CD4-positive, alpha-beta T cell (primary cell): ENCODE measurements around the gene SLC17A4. TPM values are rescaled to one million over a fixed set of nuclear protein-coding genes. Genes with fewer than 3 reads are reported as not detected.

Experiments
- ATAC-seq: fragments of 200-7000 bp; cut with Tn5 transposase; one replicate; pipeline ENCODE4 v1.10.0; 2022; ENCODE audit warnings: mild to moderate bottlenecking; ENCODE audit not compliant: poor library complexity
- CTCF ChIA-PET: fragments of 350-600 bp; sonication (Branson Sonifier 250); formaldehyde crosslinking; loops from one replicate; lab custom pipeline; 2021; ENCODE audit warnings: antibody characterized with exemption, inconsistent platforms; lab: Charles Lee
- POLR2A ChIA-PET: fragments of 350-600 bp; sonication (Branson Sonifier 250); formaldehyde crosslinking; loops from one replicate; lab custom pipeline; 2021; ENCODE audit warnings: antibody characterized with exemption, inconsistent platforms; lab: Charles Lee
- DNase-seq, 14 experiments: peaks; one replicate each; pipeline ENCODE4 v3.0.0-alpha.2; 2013 to 2020; ENCODE audit warnings: mixed read lengths in 2 of 14
- H3K27ac ChIP-seq, 2 donors: one replicate each; pipeline versions ENCODE4 v1.5.1 to v1.7.0; 2013; ENCODE audit warnings: low read length in 2 of 2, low read depth in 1 of 2, mild to moderate bottlenecking in 1 of 2
- H3K27me3 ChIP-seq, 2 experiments: 1 replicate in 1 of 2; 2 replicates in 1 of 2; pipeline versions ENCODE4 v1.6.1 to v1.7.0; 2013; ENCODE audit warnings: low read length in 2 of 2, control low read depth in 1 of 2, mild to moderate bottlenecking in 1 of 2, moderate library complexity in 1 of 2; ENCODE audit not compliant: insufficient read depth in 2 of 2, control insufficient read depth in 1 of 2
- H3K36me3 ChIP-seq: one replicate; pipeline ENCODE4 v1.6.1; 2013; ENCODE audit warnings: low read length, control low read depth; ENCODE audit not compliant: insufficient read depth
- H3K4me1 ChIP-seq: one replicate; pipeline ENCODE4 v1.6.1; 2013; ENCODE audit warnings: low read length, control low read depth; ENCODE audit not compliant: insufficient read depth
- H3K4me3 ChIP-seq: one replicate; pipeline ENCODE4 v1.5.1; 2013; ENCODE audit warnings: mild to moderate bottlenecking, low read length, moderate library complexity
- H3K9me3 ChIP-seq, 2 experiments: 1 replicate in 1 of 2; 2 replicates in 1 of 2; pipeline versions ENCODE4 v1.6.1 to v1.7.0; 2013; ENCODE audit warnings: low read length in 2 of 2, mild to moderate bottlenecking in 2 of 2, control low read depth in 1 of 2, moderate library complexity in 1 of 2; ENCODE audit not compliant: control insufficient read depth in 1 of 2, insufficient read depth in 1 of 2
- H3K27ac Mint-ChIP-seq: one replicate; pipeline ENCODE4 v1.8.0; 2020; ENCODE audit warnings: mixed read lengths
- H3K27me3 Mint-ChIP-seq: one replicate; pipeline ENCODE4 v1.8.0; 2021; ENCODE audit warnings: mixed read lengths
- H3K36me3 Mint-ChIP-seq: one replicate; pipeline ENCODE4 v1.8.0; 2021; ENCODE audit warnings: low read depth, mixed read lengths
- H3K4me1 Mint-ChIP-seq: one replicate; pipeline ENCODE4 v1.8.0; 2021; ENCODE audit warnings: low read depth, mixed read lengths
- H3K4me3 Mint-ChIP-seq: one replicate; pipeline ENCODE4 v1.8.0; 2020; ENCODE audit warnings: mild to moderate bottlenecking, mixed read lengths
- H3K9me3 Mint-ChIP-seq: one replicate; pipeline ENCODE4 v1.8.0; 2020; ENCODE audit warnings: mixed read lengths
- CTCF ChIP-seq: fragments of 200-600 bp; IDR thresholded peaks from one replicate; pipeline ENCODE4 v1.8.0; 2022; ENCODE audit warnings: antibody characterized with exemption, mild to moderate bottlenecking
- intact Hi-C, 2 experiments: fragments of 100-400 bp; cut with DNase I in 1 of 2; cut with micrococcal nuclease in 1 of 2; formaldehyde crosslinking; loops; one replicate each; pipeline versions ENCODE4 v1.15.1 to v1.9.0; 2023 to 2025; cut with DNase I, micrococcal nuclease
- total RNA-seq, 174 experiments: library from RNA in 2 of 174; stranded (reverse) in 2 of 174; gene quantifications; one replicate each; pipeline ENCODE4 v1.2.3 and lab custom pipeline; 2021 to 2026

SLC17A4 gene
- total RNA-seq, 2 experiments from 2014 or later = not detected

GRCh38 chr6:25727028-25727427 lies 27.5 kb upstream of the SLC17A4 start:
- Mint-ChIP-seq H3K4me3 (no peak overlapping the region), H3K4me1 (no peaks in the 10 kb centered on the region), H3K9me3 (no peaks in the 10 kb centered on the region), H3K36me3 (no peaks in the 10 kb centered on the region), H3K27ac (no peak overlapping the region), H3K27me3 (peaks cover 70% of the 10 kb centered on the region)
- ChIA-PET POLR2A (no interaction called here), CTCF (no interaction called here)
- intact Hi-C loops = no loop called here
- DNase-seq = no peak
- no peak for ATAC-seq
- Histone ChIP-seq H3K27me3 (peaks cover 4 to 21% of the 10 kb centered on the region in 2 experiments), H3K4me3 (no peak overlapping the region), H3K36me3 (no peaks in the 10 kb centered on the region), H3K4me1 (no peaks in the 10 kb centered on the region), H3K27ac (no peak overlapping the region), H3K9me3 (peaks cover 0 to 3% of the 10 kb centered on the region in 2 experiments)
- no peak for TF ChIP-seq CTCF

GRCh38 chr6:25730907-25731306 lies 23.6 kb upstream of the SLC17A4 start:
- Mint-ChIP-seq H3K36me3 (peaks cover 4% of the 10 kb centered on the region), H3K27me3 (peaks cover 82% of the 10 kb centered on the region), H3K4me1 (no peaks in the 10 kb centered on the region), H3K9me3 (peaks cover 3% of the 10 kb centered on the region), H3K27ac (no peak overlapping the region), H3K4me3 (no peak overlapping the region)
- ChIA-PET CTCF (no interaction called here), POLR2A (no interaction called here)
- no peaks in the 10 kb centered on the region for H3K36me3 ChIP-seq
- peaks cover 14 to 36% of the 10 kb centered on the region in 2 experiments for H3K27me3 ChIP-seq
- no peaks in the 10 kb centered on the region for H3K4me1 ChIP-seq
- no peak for ATAC-seq
- no peak overlapping the region for H3K27ac ChIP-seq
- intact Hi-C loops = no loop called here
- no peak for DNase-seq
- H3K9me3 ChIP-seq = peaks cover 0 to 8% of the 10 kb centered on the region in 2 experiments
- no peak overlapping the region for H3K4me3 ChIP-seq
- no peak for TF ChIP-seq CTCF

GRCh38 chr6:25731721-25732120 lies 22.8 kb upstream of the SLC17A4 start:
- DNase-seq (no peak), ATAC-seq (no peak)
- CTCF ChIA-PET = no interaction called here
- Histone ChIP-seq H3K9me3 (peaks cover 3 to 8% of the 10 kb centered on the region in 2 experiments), H3K27ac (no peak overlapping the region), H3K36me3 (no peaks in the 10 kb centered on the region), H3K4me3 (no peak overlapping the region), H3K4me1 (no peaks in the 10 kb centered on the region), H3K27me3 (peaks cover 14 to 42% of the 10 kb centered on the region in 2 experiments)
- H3K27ac Mint-ChIP-seq = no peak overlapping the region
- H3K4me3 Mint-ChIP-seq = no peak overlapping the region
- H3K36me3 Mint-ChIP-seq = peaks cover 4% of the 10 kb centered on the region
- H3K9me3 Mint-ChIP-seq = peaks cover 3% of the 10 kb centered on the region
- intact Hi-C loops = no loop called here
- H3K4me1 Mint-ChIP-seq = no peaks in the 10 kb centered on the region
- POLR2A ChIA-PET = no interaction called here
- TF ChIP-seq CTCF = no peak
- peaks cover 81% of the 10 kb centered on the region for H3K27me3 Mint-ChIP-seq
